Tibial nerve (tissue), 4 donors: ENCODE measurements around the gene AHNAK2. TPM values are rescaled to one million over a fixed set of nuclear protein-coding genes. Genes with fewer than 3 reads are reported as not detected.
"Not testable (repeated sequence)": the region's sequence is repeated elsewhere in the genome, so short reads cannot be mapped to it uniquely, and the experiment has no call there.

Experiments used
- DNase-seq, 2 donors: peaks; one replicate each; pipeline ENCODE4 v3.0.0-alpha.2; 2019; ENCODE audit warnings: low spot score in 2 of 2
- H3K27ac ChIP-seq, 4 donors: fragments of 200-600 bp; sonication (generic) in 3 of 4; one replicate each; pipeline ENCODE4 v1.5.1; 2017 to 2019; ENCODE audit warnings: mild to moderate bottlenecking in 1 of 4
- H3K27me3 ChIP-seq, 2 donors: fragments of 200-600 bp; sonication (generic) in 1 of 2; one replicate each; pipeline versions ENCODE4 v1.5.1 to v1.6.0; 2017 to 2019
- H3K36me3 ChIP-seq, 3 donors: fragments of 200-600 bp; sonication (generic); one replicate each; pipeline ENCODE4 v1.5.1; 2018 to 2019
- H3K4me1 ChIP-seq, 4 donors: fragments of 200-600 bp; sonication (generic) in 3 of 4; one replicate each; pipeline ENCODE4 v1.5.1; 2017 to 2019
- H3K4me3 ChIP-seq, 4 donors: fragments of 200-600 bp; sonication (generic) in 3 of 4; one replicate each; pipeline ENCODE4 v1.5.1; 2017 to 2019; ENCODE audit warnings: mild to moderate bottlenecking in 1 of 4, moderate library complexity in 1 of 4
- H3K9me3 ChIP-seq, 4 donors: fragments of 200-600 bp; sonication (generic) in 3 of 4; one replicate each; pipeline ENCODE4 v1.5.1; 2017 to 2019
- CTCF ChIP-seq, 5 experiments: fragments of 200-600 bp in 3 of 5; fragments of 450-650 bp in 2 of 5; sonication (generic) in 3 of 5; IDR thresholded peaks; one replicate each; pipeline ENCODE4 v1.5.1; 2016 to 2019; ENCODE audit warnings: antibody characterized with exemption in 5 of 5, mild to moderate bottlenecking in 3 of 5, moderate library complexity in 2 of 5
- EP300 ChIP-seq, 2 donors: sonication (generic); formaldehyde crosslinking; IDR thresholded peaks; one replicate each; pipeline ENCODE4 v1.6.1; 2017; ENCODE audit warnings: antibody characterized with exemption in 2 of 2, mild to moderate bottlenecking in 1 of 2
- POLR2A ChIP-seq, 2 donors: fragments of 450-650 bp; IDR thresholded peaks; one replicate each; pipeline ENCODE4 v1.6.1; 2017; ENCODE audit warnings: antibody characterized with exemption in 2 of 2, mild to moderate bottlenecking in 2 of 2, moderate library complexity in 2 of 2
- WGBS, 2 donors: methylation state at CpG; one replicate each; pipeline ENCODE4 v1.1.5; 2018; 5-methylcytosine and 5-hydroxymethylcytosine counted together
- total RNA-seq, 4 donors: library from RNA; depleted of rRNA; stranded (reverse); fragments of >200 nt; gene quantifications; one replicate each; pipeline ENCODE4 v1.1.0, GENCODE V29; 2016

Gene AHNAK2
- total RNA-seq, 4 donors from 2014 or later, result 31.2 to 152 (median 118) TPM

GRCh38 chr14:104945986-104946965 is 31.9 kb downstream of the AHNAK2 start:
- 89 to 90% methylated on average over 24 to 28 of the region's 43 CpGs for WGBS, 2 donors
- not testable (repeated sequence) for DNase-seq, H3K4me1 ChIP-seq, H3K9me3 ChIP-seq, H3K4me3 ChIP-seq, H3K27ac ChIP-seq, H3K27me3 ChIP-seq
- peaks cover 0 to 67% (median 0%) of the 10 kb centered on the region in 3 donors for H3K36me3 ChIP-seq

- not testable (repeated sequence) for H3K4me3 ChIP-seq, H3K27ac ChIP-seq, H3K27me3 ChIP-seq, H3K4me1 ChIP-seq, DNase-seq, H3K9me3 ChIP-seq
- H3K36me3 ChIP-seq, result peaks cover 0 to 68% (median 0%) of the 10 kb centered on the region in 3 donors
- 87 to 88% methylated on average over 5 to 20 of the region's 20 CpGs for WGBS, 2 donors
These were observed 32.9 kb downstream of the AHNAK2 start for GRCh38 chr14:104945266-104945665.

GRCh38 chr14:104944436-104945205 is 33.6 kb downstream of the AHNAK2 start:
- not testable (repeated sequence) for H3K27me3 ChIP-seq, H3K9me3 ChIP-seq, H3K27ac ChIP-seq, H3K4me3 ChIP-seq, H3K4me1 ChIP-seq, DNase-seq
- H3K36me3 ChIP-seq, result peaks cover 0 to 66% (median 0%) of the 10 kb centered on the region in 3 donors
- WGBS, 2 donors, result 83 to 91% methylated on average over 20 to 28 of the region's 29 CpGs

- not testable (repeated sequence) for DNase-seq, H3K27me3 ChIP-seq, H3K9me3 ChIP-seq, H3K27ac ChIP-seq, H3K4me1 ChIP-seq, H3K4me3 ChIP-seq
- WGBS, 2 donors, result 78 to 100% methylated on average over 2 to 6 of the region's 6 CpGs
- peaks cover 0 to 66% (median 0%) of the 10 kb centered on the region in 3 donors for H3K36me3 ChIP-seq
These were observed 34.2 kb downstream of the AHNAK2 start for GRCh38 chr14:104944016-104944308.

- not testable (repeated sequence) for H3K27me3 ChIP-seq, H3K4me3 ChIP-seq, H3K4me1 ChIP-seq, H3K27ac ChIP-seq, H3K9me3 ChIP-seq
- peaks cover 0 to 62% (median 0%) of the 10 kb centered on the region in 3 donors for H3K36me3 ChIP-seq
- 87 to 92% methylated on average over 27 to 28 of the region's 29 CpGs for WGBS, 2 donors
- peak in 1 of 2 donors; percentile 4 for DNase-seq
These were observed 34.8 kb downstream of the AHNAK2 start for GRCh38 chr14:104943216-104944015.

- Histone ChIP-seq H3K36me3 (peaks cover 0 to 55% (median 0%) of the 10 kb centered on the region in 3 donors), H3K4me1 (no peaks in the 10 kb centered on the region), H3K27me3 (no peaks in the 10 kb centered on the region), H3K27ac (no peak overlapping the region), H3K4me3 (no peak overlapping the region), H3K9me3 (no peaks in the 10 kb centered on the region)
- peak in 1 of 2 donors; percentile 6 for DNase-seq
- TF ChIP-seq CTCF (IDR thresholded peaks at IDR 0.05) (no peak), EP300 (IDR thresholded peaks at IDR 0.05) (no peak), POLR2A (IDR thresholded peaks at IDR 0.05) (no peak)
- WGBS, 2 donors, result 78 to 91% methylated on average over 10 to 15 of the region's 16 CpGs
These were observed 35.6 kb downstream of the AHNAK2 start for GRCh38 chr14:104942586-104942985.

GRCh38 chr14:104941508-104942365 is 36.4 kb downstream of the AHNAK2 start:
- WGBS, 2 donors, result 93 to 94% methylated on average over 23 of the region's 26 CpGs
- no peak overlapping the region for H3K27ac ChIP-seq
- H3K27me3 ChIP-seq, result no peaks in the 10 kb centered on the region
- no peaks in the 10 kb centered on the region for H3K4me1 ChIP-seq
- TF ChIP-seq CTCF (IDR thresholded peaks at IDR 0.05) (no peak), EP300 (IDR thresholded peaks at IDR 0.05) (no peak), POLR2A (IDR thresholded peaks at IDR 0.05) (no peak)
- H3K9me3 ChIP-seq, result no peaks in the 10 kb centered on the region
- H3K36me3 ChIP-seq, result peaks cover 0 to 50% (median 0%) of the 10 kb centered on the region in 3 donors
- DNase-seq, result peak in 1 of 2 donors; percentile 8
- no peak overlapping the region for H3K4me3 ChIP-seq
